ENCODE results near the gene RTF2.

- TF ChIP-seq REST (IDR thresholded peaks at IDR 0.05; ENCODE audit: low read depth) (no peak), TAF1 (IDR thresholded peaks at IDR 0.05; ENCODE audit: low read depth) (no peak), EP300 (IDR thresholded peaks at IDR 0.05; ENCODE audit: borderline replicate concordance) (no peak), RAD21 (IDR thresholded peaks at IDR 0.05; ENCODE audit: low read depth) (no peak), YY1 (IDR thresholded peaks at IDR 0.05; ENCODE audit: low read depth) (no peak), MAX (IDR thresholded peaks at IDR 0.05) (no peak), NFIC (IDR thresholded peaks at IDR 0.05) (no peak), TEAD4 (IDR thresholded peaks at IDR 0.05) (no peak)
These were observed 84.6 kb downstream of the RTF2 start for GRCh38 chr20:56552911-56553629.

Measured in Ishikawa (cell line).